HepG2 (cell line): Measurements from ENCODE around the gene PEX14. TPM values are rescaled to one million over a fixed set of nuclear protein-coding genes. Genes with fewer than 3 reads are reported as not detected.
A peak's percentile ranks its signal among the peaks of the same experiment; 100 is the strongest.

Source experiments
- AGO2 ChIP-seq: fragments of 200-400 bp; formaldehyde crosslinking; optimal IDR thresholded peaks from 2 replicates; pipeline ENCODE3; 2017; ENCODE audit warnings: mild to moderate bottlenecking, low read depth, low read length, moderate library complexity
- FIP1L1 ChIP-seq: fragments of 200-400 bp; formaldehyde crosslinking; IDR thresholded peaks from 2 replicates; pipeline ENCODE4 v1.6.1; 2018; ENCODE audit warnings: low read depth, mild to moderate bottlenecking, low read length, moderate library complexity, borderline replicate concordance; ENCODE audit not compliant: insufficient read depth
- HDAC2 ChIP-seq: sonication (generic); formaldehyde crosslinking; IDR thresholded peaks from 2 replicates; pipeline ENCODE4 v1.4.0; 2020; ENCODE audit warnings: missing genetic modification reagents
- HDAC6 ChIP-seq: fragments of 200-600 bp; sonication (generic); IDR thresholded peaks from 2 replicates; pipeline ENCODE4 v1.7.0; 2017; ENCODE audit warnings: mild to moderate bottlenecking, antibody characterized with exemption, low read length, low read depth
- MATR3 ChIP-seq: sonication (generic); formaldehyde crosslinking; IDR thresholded peaks from 2 replicates; pipeline ENCODE4 v1.4.0; 2020; ENCODE audit warnings: missing genetic modification reagents
- NAIF1 ChIP-seq: sonication (generic); formaldehyde crosslinking; IDR thresholded peaks from 2 replicates; pipeline ENCODE4 v1.5.0; 2020; ENCODE audit warnings: mild to moderate bottlenecking, missing genetic modification reagents, borderline replicate concordance
- NR2C2 ChIP-seq: sonication (generic); formaldehyde crosslinking; IDR thresholded peaks from 2 replicates; pipeline ENCODE4 v1.4.0; 2020; ENCODE audit warnings: missing genetic modification reagents, mild to moderate bottlenecking, moderate library complexity, borderline replicate concordance
- PHF5A ChIP-seq: IDR thresholded peaks from one replicate; pipeline ENCODE4 v1.6.1; 2018; ENCODE audit warnings: low read depth, missing genetic modification reagents; ENCODE audit not compliant: unreplicated experiment
- REXO4 ChIP-seq: sonication (generic); formaldehyde crosslinking; IDR thresholded peaks from 2 replicates; pipeline ENCODE4 v1.8.0; 2022; ENCODE audit warnings: missing genetic modification reagents, mild to moderate bottlenecking, borderline replicate concordance
- SRSF4 ChIP-seq: fragments of 200-400 bp; formaldehyde crosslinking; IDR thresholded peaks from one replicate; pipeline ENCODE4 v1.6.1; 2018; ENCODE audit warnings: mild to moderate bottlenecking, low read depth, low read length, moderate library complexity; ENCODE audit not compliant: poor library complexity, severe bottlenecking
- U2AF2 ChIP-seq: fragments of 200-400 bp; formaldehyde crosslinking; IDR thresholded peaks from 2 replicates; pipeline ENCODE4 v1.6.1; 2017; ENCODE audit warnings: low read depth, mild to moderate bottlenecking, low read length
- ZNF138 ChIP-seq: sonication (generic); formaldehyde crosslinking; IDR thresholded peaks from 2 replicates; pipeline ENCODE4 v1.5.0; 2020; ENCODE audit warnings: mild to moderate bottlenecking, low read depth, missing genetic modification reagents
- ZNF512B ChIP-seq: sonication (generic); formaldehyde crosslinking; IDR thresholded peaks from 2 replicates; pipeline ENCODE4 v1.5.1; 2020; ENCODE audit warnings: missing genetic modification reagents, mild to moderate bottlenecking, borderline replicate concordance
- ZNF709 ChIP-seq: sonication (generic); formaldehyde crosslinking; IDR thresholded peaks from 2 replicates; pipeline ENCODE4 v1.5.0; 2020; ENCODE audit warnings: mild to moderate bottlenecking, missing genetic modification reagents
- ZNF883 ChIP-seq: sonication (generic); formaldehyde crosslinking; IDR thresholded peaks from 2 replicates; pipeline ENCODE4 v1.5.1; 2020; ENCODE audit warnings: mild to moderate bottlenecking, missing genetic modification reagents; ENCODE audit errors: not compliant biosample characterization
- polyA plus RNA-seq, 8 experiments: library from polyadenylated mRNA; depleted of rRNA in 3 of 8; stranded (reverse) in 7 of 8; unstranded in 1 of 8; fragments of >200 nt; fragmentation: Illumina TruSeq in 4 of 8; extraction: Trizol in 4 of 8; gene quantifications; 2 replicates each; pipeline versions ENCODE4 v1.2.1 to v1.2.3, GENCODE V29; 2011 to 2016; ENCODE audit warnings: low read depth in 4 of 8, missing spikeins in 1 of 8, mixed read lengths in 1 of 8; ENCODE audit not compliant: insufficient read depth in 1 of 8
- total RNA-seq, 5 experiments: library from RNA; depleted of rRNA; stranded (reverse); fragments of >200 nt; fragmentation: Illumina TruSeq; extraction: Trizol; gene quantifications; 2 replicates each; pipeline ENCODE4 v1.2.3, GENCODE V29; 2016; ENCODE audit warnings: low read depth in 1 of 5
- TF ChIP-seq, protein P1 (sequence below): sonication (generic); formaldehyde crosslinking; IDR thresholded peaks from 2 replicates; pipeline ENCODE4 v1.8.0; 2022; ENCODE audit warnings: missing genetic modification reagents, mild to moderate bottlenecking, inconsistent platforms, borderline replicate concordance
- TF ChIP-seq, protein P2 (sequence below): sonication (generic); formaldehyde crosslinking; IDR thresholded peaks from 2 replicates; pipeline ENCODE4 v1.9.0; 2021; ENCODE audit warnings: missing genetic modification reagents, borderline replicate concordance
- TF ChIP-seq, protein P3 (sequence below): sonication (generic); formaldehyde crosslinking; IDR thresholded peaks from 2 replicates; pipeline ENCODE4 v1.4.0; 2020; ENCODE audit warnings: mild to moderate bottlenecking, missing genetic modification reagents

The PEX14 gene
- total and polyA plus RNA-seq, 2 of the 13 experiments (the other 11 are each of a cell fraction or from before 2014, with no cell fraction given), result 6.5 to 9.9 TPM

DNA sequence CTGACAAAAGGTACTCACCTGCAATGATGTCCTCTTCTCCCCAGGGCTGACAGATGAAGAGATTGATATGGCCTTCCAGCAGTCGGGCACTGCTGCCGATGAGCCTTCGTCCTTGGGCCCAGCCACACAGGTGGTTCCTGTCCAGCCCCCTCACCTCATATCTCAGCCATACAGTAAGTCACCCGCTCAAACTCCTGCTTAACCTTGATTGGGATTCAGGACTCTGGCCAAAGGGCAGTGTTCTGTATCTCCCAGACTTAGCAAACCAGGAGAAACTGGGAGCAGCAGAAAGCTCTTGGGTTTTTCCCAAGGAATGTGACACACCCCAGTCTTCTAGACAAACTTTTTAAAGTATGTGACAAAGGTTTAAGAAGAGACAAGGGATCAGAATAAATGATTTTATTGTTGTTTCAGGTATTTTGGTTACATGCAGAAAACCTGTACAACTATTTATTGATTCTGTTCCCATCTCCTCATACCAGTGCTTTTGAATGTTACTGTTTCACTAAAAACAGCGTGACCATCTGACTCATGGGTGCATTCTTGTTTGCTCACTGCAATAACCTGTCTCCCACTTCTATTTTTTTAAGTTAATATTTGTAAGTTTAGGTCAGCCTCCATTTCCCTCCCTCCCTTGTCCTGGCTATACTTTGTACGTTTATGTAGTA, 124.6 kb downstream of the PEX14 start (continued):
- TF ChIP-seq, protein P1, sequence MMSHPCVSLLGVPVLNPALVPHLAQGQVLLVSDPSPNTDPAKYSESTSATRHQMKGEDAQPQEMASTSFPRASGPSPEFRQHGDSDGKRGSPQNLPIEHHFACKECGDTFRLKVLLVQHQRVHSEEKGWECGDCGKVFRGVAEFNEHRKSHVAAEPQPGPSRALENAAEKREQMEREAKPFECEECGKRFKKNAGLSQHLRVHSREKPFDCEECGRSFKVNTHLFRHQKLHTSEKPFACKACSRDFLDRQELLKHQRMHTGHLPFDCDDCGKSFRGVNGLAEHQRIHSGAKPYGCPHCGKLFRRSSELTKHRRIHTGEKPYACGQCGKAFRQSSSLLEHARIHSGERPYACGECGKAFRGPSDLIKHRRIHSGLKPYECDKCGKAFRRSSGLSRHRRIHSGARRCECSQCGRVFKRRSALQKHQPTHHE (CRISPR knock-in tag), result no peak
- TF ChIP-seq U2AF2 (no peak), ZNF138 (no peak), AGO2 (no peak), MATR3 (CRISPR knock-in tag) (no peak), HDAC6 (no peak), SRSF4 (no peak), ZNF512B (CRISPR knock-in tag) (no peak), PHF5A (no peak), FIP1L1 (no peak), NAIF1 (CRISPR knock-in tag) (no peak), ZNF709 (CRISPR knock-in tag) (0 out of 2 replicates have a peak, but pooled peaks have one; percentile 31), NR2C2 (CRISPR knock-in tag) (no peak), ZNF883 (CRISPR knock-in tag) (no peak), REXO4 (CRISPR knock-in tag) (no peak), HDAC2 (CRISPR knock-in tag) (peak; percentile 77)
- TF ChIP-seq, protein P2, sequence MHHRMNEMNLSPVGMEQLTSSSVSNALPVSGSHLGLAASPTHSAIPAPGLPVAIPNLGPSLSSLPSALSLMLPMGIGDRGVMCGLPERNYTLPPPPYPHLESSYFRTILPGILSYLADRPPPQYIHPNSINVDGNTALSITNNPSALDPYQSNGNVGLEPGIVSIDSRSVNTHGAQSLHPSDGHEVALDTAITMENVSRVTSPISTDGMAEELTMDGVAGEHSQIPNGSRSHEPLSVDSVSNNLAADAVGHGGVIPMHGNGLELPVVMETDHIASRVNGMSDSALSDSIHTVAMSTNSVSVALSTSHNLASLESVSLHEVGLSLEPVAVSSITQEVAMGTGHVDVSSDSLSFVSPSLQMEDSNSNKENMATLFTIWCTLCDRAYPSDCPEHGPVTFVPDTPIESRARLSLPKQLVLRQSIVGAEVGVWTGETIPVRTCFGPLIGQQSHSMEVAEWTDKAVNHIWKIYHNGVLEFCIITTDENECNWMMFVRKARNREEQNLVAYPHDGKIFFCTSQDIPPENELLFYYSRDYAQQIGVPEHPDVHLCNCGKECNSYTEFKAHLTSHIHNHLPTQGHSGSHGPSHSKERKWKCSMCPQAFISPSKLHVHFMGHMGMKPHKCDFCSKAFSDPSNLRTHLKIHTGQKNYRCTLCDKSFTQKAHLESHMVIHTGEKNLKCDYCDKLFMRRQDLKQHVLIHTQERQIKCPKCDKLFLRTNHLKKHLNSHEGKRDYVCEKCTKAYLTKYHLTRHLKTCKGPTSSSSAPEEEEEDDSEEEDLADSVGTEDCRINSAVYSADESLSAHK (CRISPR knock-in tag), result no peak
- TF ChIP-seq, protein P3, sequence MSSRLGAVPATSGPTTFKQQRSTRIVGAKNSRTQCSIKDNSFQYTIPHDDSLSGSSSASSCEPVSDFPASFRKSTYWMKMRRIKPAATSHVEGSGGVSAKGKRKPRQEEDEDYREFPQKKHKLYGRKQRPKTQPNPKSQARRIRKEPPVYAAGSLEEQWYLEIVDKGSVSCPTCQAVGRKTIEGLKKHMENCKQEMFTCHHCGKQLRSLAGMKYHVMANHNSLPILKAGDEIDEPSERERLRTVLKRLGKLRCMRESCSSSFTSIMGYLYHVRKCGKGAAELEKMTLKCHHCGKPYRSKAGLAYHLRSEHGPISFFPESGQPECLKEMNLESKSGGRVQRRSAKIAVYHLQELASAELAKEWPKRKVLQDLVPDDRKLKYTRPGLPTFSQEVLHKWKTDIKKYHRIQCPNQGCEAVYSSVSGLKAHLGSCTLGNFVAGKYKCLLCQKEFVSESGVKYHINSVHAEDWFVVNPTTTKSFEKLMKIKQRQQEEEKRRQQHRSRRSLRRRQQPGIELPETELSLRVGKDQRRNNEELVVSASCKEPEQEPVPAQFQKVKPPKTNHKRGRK (CRISPR knock-in tag), result no peak
